Stimulated activated naive CD8-positive, alpha-beta T cell treated with anti-CD3 and anti-CD28 coated beads, Interleukin-15, Interleukin-2, amounts not matched to agents 100 ng/mL and 50 ng/mL, for 24 hours (primary cell): ENCODE results near the gene IQCN.
A peak's percentile ranks its signal among the peaks of the same experiment; 100 is the strongest.
"Not testable (repeated sequence)": the region's sequence is repeated elsewhere in the genome, so short reads cannot be mapped to it uniquely, and the experiment has no call there.

Experiments
- H3K27ac Mint-ChIP-seq: one replicate; pipeline ENCODE4 v1.8.0; 2021; ENCODE audit warnings: mild to moderate bottlenecking, mixed read lengths
- H3K27me3 Mint-ChIP-seq: one replicate; pipeline ENCODE4 v1.8.0; 2021; ENCODE audit warnings: mixed read lengths
- H3K36me3 Mint-ChIP-seq: one replicate; pipeline ENCODE4 v1.8.0; 2021; ENCODE audit warnings: low read depth, mixed read lengths
- H3K4me1 Mint-ChIP-seq: one replicate; pipeline ENCODE4 v1.8.0; 2021; ENCODE audit warnings: low read depth, mixed read lengths
- H3K4me3 Mint-ChIP-seq: one replicate; pipeline ENCODE4 v1.8.0; 2021; ENCODE audit warnings: mild to moderate bottlenecking, mixed read lengths
- H3K9me3 Mint-ChIP-seq: one replicate; pipeline ENCODE4 v1.8.0; 2021; ENCODE audit warnings: mixed read lengths

The IQCN gene

DNA sequence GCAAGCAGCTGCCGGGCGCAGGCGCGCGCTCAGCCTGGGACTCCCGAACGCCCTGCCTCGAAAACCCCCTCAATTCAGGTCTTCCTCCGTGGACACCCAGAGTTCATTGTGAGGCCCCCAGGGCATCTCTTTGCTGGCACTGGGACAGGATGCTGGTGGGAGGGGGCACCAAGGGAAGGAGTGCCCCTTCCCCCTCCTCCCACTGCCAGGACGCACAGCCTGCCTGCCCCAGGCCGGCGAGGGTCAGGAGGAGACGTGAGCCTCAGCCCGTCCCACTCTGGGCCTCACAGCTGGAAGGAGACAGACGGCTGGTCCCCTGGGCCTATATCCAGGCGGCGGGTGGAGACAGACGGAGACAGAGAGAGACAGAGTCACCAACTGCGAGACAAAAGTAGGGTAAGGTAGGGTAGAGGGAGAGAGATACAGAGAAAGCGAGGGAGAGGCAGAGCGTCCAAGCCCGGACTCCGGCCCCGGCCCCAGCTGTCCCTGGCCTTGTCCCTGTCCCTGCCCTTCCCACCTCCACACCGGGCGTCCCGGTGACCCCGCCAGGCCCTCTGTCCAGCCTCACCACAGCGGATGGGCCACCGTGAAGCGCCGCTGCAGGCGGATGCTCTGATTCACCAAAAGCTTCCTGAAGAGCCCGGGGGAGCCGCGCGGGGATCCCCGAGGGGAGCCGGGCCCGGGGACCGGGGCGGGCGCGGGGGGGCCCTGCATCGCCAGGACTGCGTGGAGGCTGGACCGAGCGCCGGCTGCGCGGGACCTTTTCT, 48.4 kb downstream of the IQCN start, which contains the start of gene PDE4C:
PDE4C (minus strand) TSS at position 737 of the 767 bp plus-strand sequence; CDS start at position 714, 23 bp downstream.
- H3K4me3 Mint-ChIP-seq: no peak within 1 kb of the TSS
- H3K4me1 Mint-ChIP-seq: peaks cover 26% of the 10 kb centered on the region
- H3K27ac Mint-ChIP-seq: no peak within 1 kb of the TSS
- H3K27me3 Mint-ChIP-seq: peaks cover 68% of the 10 kb centered on the region
- no peaks in the 10 kb centered on the region for H3K9me3 Mint-ChIP-seq
- no peaks in the 10 kb centered on the region for H3K36me3 Mint-ChIP-seq

DNA sequence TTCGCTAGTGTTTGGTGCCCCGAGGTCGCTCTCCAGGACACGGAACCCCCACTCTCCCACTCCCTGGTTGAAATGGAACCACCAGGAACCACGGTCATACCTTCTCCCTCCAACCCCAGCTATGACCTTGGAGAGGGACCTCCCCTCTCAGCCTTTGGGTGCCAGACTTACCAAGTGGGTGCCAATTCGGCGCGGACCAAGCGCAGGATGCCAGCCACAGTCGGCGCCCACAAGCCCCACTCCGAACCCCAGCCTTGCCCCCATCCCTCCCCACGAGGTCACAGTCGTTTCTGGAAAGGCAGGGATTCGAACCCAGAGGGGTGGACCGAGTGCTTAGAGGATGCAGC, 48.9 kb downstream of the IQCN start:
- Mint-ChIP-seq H3K36me3 (no peaks in the 10 kb centered on the region), H3K4me1 (peaks cover 24% of the 10 kb centered on the region), H3K27me3 (peaks cover 65% of the 10 kb centered on the region), H3K4me3 (no peak overlapping the region), H3K9me3 (no peaks in the 10 kb centered on the region), H3K27ac (no peak overlapping the region)

DNA sequence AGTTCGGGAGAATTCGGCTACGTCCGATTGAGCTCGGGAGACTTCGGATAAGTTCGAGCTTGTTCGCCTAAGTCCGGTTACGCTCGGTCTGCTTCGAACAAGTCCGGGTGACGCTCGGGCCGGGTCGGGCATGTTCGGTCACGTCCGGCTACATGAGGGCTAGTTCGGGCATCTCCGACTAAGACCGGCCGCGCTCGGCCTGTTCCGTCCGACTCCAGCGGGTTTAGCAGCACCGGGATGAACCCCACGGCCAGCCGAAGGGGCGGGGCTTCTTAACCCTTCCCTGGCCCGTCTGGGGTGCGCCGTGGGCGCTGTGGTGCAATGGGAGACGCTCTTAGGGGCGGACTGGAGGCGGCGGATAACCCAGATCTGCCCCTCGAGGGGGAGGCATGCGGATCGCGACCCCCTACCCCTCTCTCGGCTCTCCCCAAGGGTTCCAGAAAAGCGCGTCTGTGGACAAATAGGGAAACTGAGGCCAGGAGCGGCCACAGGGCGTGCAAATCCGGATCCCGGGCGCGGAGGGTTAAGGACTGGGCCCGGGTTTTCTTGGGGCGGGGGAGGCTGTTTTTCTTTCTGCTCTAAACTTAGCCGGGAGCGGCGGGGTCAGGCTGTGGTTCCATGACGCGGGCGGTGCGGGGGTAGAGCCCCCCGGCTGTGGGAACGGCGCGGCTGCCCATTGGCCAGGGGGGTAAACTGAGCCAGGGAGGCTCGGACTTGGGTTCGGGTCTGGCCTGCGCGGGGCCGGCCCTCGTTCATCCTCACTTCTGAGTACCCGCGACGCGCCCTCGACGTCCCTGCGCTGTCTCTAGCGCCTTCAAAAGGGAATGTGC, 49.5 kb downstream of the IQCN start:
- H3K27me3 Mint-ChIP-seq: peaks cover 63% of the 10 kb centered on the region
- peak overlapping the region; percentile 77 for H3K4me3 Mint-ChIP-seq
- peaks cover 26% of the 10 kb centered on the region for H3K4me1 Mint-ChIP-seq
- H3K36me3 Mint-ChIP-seq: no peaks in the 10 kb centered on the region
- H3K27ac Mint-ChIP-seq: peak overlapping the region; percentile 21
- no peaks in the 10 kb centered on the region for H3K9me3 Mint-ChIP-seq

DNA sequence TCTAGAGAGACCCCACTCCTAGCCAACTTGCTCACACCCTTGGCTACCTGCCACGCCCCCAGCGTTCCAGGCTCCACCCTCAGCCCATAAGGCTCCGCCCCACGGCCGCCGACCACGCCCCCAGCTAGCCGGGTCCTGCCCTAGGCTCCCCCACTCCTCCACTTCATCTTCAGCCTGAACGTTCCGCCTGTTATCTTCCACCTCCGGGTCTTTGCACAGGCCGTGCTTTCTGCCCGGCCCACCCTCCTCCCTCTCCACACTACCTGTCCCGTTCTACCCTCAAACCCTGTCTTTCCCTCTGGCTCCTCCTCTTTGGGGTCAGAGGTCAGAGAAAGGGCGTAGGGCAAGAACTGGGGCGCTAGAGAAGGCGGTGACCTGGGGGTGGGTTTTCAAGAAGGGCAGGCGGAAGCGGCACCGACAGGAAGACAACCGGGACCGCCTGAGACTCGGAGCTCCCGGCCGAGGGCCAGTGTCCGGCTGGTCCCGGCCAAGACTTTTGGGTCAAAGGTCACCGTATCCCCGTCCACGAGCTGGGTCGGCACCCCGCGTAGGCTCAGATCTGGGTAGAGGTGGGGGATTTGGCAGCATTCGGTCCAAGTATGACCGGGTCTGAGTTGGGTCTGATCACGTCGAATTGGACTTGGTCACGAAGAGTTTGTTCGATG, 50.3 kb downstream of the IQCN start:
- Mint-ChIP-seq H3K27ac (no peak overlapping the region), H3K27me3 (peaks cover 60% of the 10 kb centered on the region), H3K4me1 (peaks cover 27% of the 10 kb centered on the region), H3K4me3 (peak overlapping the region; percentile 77), H3K36me3 (no peaks in the 10 kb centered on the region), H3K9me3 (no peaks in the 10 kb centered on the region)

DNA sequence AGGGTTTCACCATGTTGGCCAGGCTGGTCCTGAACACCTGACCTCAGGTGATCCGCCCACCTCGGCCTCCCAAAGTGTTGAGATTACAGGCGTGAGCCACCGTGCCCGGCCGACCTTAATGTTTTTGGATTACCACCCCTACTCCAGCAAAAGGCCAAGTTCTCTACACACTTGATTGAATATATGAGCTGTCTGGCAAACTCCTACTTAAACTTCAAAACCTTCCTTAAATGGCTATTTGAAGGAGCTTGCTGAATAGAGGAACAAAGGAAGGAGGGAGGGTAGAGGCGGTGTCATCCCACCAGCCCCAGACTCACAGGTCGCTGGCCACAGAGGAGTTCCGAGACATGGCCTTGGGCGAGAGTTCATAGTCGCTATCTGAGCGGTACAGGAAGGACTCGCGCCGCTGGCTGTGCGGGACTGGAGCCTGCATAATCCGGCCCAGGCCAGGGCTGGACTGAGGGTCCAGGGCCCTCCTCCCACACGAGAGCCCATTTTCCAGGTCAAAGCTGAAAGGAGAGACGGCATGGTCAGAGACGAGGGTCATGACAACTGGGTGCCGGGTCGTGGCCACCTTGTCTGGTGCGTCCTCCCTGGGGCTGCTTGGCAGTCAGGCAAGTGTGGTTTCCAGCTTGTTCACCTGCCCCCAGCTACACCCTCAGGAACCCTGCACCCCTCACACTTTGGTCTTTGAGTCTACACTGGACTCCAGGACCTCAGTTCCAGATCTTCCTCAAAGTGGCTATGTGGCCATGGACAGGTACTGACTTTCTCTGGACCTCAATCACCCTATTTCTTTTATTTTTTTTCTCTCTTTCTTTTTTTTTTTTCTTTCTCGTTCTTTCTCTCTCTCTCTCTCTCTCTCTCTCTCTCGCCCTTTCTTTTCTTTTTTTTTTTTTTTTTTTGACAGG, 52.2 kb downstream of the IQCN start:
- no peak overlapping the region for H3K4me3 Mint-ChIP-seq
- H3K27ac Mint-ChIP-seq: no peak overlapping the region
- H3K4me1 Mint-ChIP-seq: peaks cover 27% of the 10 kb centered on the region
- no peaks in the 10 kb centered on the region for H3K36me3 Mint-ChIP-seq
- peaks cover 49% of the 10 kb centered on the region for H3K27me3 Mint-ChIP-seq
- H3K9me3 Mint-ChIP-seq: no peaks in the 10 kb centered on the region

DNA sequence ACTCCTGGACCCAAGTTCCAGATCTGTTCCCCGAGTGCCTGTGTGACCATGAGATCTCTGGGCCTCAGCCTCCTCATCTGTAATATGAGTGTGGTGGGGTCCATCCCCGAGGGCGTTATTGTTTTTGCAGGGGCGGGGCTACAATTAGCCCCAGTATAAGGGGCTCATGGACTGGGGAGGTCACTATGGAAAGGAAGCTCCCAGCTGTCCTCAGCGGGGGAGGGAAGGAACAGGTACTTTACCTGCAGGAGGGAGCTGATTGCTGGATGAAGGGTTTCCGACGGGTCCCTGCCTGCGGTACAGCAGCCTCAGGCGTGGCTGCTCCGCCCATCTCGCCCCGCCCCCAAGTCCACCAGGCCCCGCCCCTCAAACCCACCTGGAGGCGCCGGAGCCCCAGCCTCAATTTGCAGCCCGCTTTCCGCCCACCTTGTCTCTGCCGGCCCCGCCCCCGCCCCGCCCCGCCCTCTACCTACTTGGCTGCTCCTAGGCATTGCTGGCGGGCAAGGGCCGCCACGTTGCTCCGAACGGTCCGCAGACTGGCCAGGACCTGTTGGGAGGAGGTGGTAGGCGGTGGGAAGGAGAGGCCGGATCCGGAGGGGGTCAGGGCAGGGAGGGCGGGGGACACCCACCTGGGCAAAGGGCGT, 53.5 kb downstream of the IQCN start:
- Mint-ChIP-seq H3K36me3 (no peaks in the 10 kb centered on the region), H3K4me3 (no peak overlapping the region), H3K4me1 (peaks cover 22% of the 10 kb centered on the region), H3K27me3 (peaks cover 40% of the 10 kb centered on the region), H3K9me3 (no peaks in the 10 kb centered on the region), H3K27ac (no peak overlapping the region)

DNA sequence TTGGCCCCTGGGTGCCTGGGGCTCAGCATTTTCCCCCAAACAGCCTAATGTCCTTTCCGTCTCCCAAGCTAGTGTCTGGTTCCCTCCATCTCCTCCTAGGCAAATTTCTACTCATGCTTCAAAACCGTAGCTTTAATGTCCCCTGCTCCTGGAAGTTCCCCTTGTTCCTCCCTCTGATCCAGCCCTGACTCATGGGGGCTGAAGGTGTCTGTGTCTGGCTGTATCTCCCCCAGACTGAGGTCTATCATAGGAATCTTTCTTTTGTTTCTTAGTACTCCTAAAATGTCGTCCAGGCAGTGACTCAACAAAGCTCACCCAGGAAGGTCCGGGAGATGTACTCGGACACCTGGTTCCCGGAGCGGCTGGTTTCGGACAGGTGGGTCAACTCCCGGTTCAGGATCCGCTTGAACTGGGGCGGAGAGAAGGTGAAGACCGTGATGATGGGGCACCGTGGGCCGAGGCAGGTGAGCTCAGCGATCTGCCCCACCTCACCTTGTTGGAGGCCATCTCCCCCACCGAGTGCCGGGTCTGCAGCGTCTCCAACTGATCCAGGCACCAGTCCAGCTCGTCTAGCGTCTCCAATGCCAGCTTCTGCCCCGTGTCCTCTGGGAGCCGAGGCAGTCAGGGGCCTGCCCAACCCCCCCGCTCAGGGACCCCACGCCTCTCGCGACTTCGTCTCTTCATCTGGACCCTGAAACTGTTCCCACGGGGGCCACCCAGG, 54.2 kb downstream of the IQCN start:
- no peaks in the 10 kb centered on the region for H3K9me3 Mint-ChIP-seq
- H3K4me3 Mint-ChIP-seq: no peak overlapping the region
- H3K27me3 Mint-ChIP-seq: peaks cover 33% of the 10 kb centered on the region
- H3K4me1 Mint-ChIP-seq: peaks cover 20% of the 10 kb centered on the region
- no peaks in the 10 kb centered on the region for H3K36me3 Mint-ChIP-seq
- no peak overlapping the region for H3K27ac Mint-ChIP-seq

DNA sequence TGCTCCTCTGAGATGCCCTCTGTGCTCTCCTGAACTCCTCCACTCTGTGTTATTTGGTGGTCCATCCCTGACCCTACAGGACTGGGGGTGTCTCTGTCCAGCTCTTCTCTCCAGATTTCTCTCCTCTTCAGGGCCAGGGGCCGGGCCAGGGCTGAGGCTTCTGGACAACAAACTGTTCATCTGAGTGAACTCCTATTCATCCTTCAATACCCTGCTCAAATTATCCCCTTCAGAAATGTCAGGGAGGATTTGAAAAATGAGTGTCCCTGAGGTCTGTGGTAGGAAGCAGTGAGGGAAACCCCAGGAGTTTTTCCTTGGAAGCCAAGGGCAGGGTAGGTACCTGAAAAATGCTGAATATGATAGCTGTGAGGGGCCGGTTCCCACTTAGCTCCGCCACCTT, 55.7 kb downstream of the IQCN start:
- Mint-ChIP-seq H3K4me1 (peaks cover 10% of the 10 kb centered on the region), H3K36me3 (no peaks in the 10 kb centered on the region), H3K4me3 (no peak overlapping the region), H3K27ac (no peak overlapping the region), H3K9me3 (no peaks in the 10 kb centered on the region), H3K27me3 (peaks cover 20% of the 10 kb centered on the region)

DNA sequence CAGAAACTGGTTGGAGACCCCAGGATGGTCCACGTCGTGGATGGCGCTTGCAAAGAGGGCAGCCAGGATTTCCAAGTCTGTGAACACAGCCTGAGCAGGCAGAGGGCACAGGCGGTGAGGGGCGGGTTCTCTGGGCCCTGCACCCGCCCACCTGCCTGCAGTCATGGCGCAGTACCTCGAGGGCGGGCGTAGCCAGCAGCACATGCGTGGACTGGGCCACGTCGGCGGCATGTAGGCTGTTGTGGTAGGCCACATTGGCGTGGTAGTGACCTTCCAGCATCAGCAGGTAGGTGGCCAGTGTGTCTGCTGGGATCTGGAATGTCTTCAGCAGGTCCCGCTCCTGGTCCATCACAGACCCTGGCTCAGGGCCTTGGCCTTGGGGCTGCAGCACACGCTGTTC, 56.1 kb downstream of the IQCN start:
- Mint-ChIP-seq H3K9me3 (no peaks in the 10 kb centered on the region), H3K27ac (no peak overlapping the region), H3K4me1 (peaks cover 10% of the 10 kb centered on the region), H3K27me3 (peaks cover 17% of the 10 kb centered on the region), H3K36me3 (no peaks in the 10 kb centered on the region), H3K4me3 (no peak overlapping the region)

DNA sequence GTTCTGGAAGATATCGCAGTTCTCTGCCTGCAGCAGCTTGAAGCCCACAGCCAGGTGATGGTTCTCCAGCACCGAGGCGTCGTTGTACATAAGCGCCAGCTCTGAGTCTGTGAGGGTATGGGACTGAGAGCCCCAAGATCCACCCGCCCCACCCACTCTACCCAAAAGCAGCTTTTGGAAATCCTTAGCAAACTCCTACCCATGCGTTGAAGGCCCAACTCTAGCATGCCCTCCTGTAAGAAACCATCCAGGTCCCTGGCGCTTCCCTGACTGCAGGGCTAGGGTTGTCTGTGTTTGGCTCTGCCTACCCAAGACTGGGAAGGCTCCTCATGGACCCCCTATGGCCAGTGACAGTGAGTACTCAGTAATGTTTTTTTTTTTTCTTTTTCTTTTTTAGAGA, 57.5 kb downstream of the IQCN start:
- no peak overlapping the region for H3K27ac Mint-ChIP-seq
- H3K27me3 Mint-ChIP-seq: peaks cover 9% of the 10 kb centered on the region
- H3K36me3 Mint-ChIP-seq: no peaks in the 10 kb centered on the region
- H3K4me1 Mint-ChIP-seq: peaks cover 10% of the 10 kb centered on the region
- H3K9me3 Mint-ChIP-seq: no peaks in the 10 kb centered on the region
- no peak overlapping the region for H3K4me3 Mint-ChIP-seq

DNA sequence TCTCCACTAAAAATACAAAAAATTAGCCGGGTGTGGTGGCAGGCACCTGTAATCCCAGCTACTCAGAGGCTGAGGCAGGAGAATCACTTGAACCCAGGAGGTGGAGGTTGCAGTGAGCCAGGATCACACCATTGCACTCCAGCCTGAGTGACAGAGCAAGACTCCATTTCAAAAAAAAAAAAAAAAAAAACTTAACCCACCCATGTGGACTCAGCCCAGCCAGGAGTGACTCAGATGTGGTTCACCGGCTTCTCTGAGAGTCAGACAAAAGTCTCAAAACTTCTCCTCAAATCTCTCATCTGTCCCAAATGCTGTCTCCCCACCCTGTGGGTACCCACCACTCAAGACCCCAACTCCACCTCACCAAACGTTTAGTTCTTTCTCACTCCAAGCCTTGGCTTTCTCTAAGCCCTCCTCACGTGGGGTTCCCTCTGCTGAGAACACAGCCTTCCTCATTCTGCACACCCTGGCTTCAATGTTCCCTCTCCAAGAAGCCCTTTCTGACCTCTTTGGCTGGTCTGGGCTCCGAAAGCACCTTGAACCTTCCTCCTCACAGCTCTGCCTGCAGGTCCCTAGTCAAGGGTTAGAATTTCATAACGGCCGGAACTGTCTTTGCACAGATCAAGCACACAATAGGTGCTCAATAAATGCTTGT, 59.3 kb downstream of the IQCN start:
- H3K4me3 Mint-ChIP-seq: no peak overlapping the region
- H3K36me3 Mint-ChIP-seq: no peaks in the 10 kb centered on the region
- H3K27ac Mint-ChIP-seq: no peak overlapping the region
- peaks cover 3% of the 10 kb centered on the region for H3K27me3 Mint-ChIP-seq
- peaks cover 6% of the 10 kb centered on the region for H3K4me1 Mint-ChIP-seq
- no peaks in the 10 kb centered on the region for H3K9me3 Mint-ChIP-seq

DNA sequence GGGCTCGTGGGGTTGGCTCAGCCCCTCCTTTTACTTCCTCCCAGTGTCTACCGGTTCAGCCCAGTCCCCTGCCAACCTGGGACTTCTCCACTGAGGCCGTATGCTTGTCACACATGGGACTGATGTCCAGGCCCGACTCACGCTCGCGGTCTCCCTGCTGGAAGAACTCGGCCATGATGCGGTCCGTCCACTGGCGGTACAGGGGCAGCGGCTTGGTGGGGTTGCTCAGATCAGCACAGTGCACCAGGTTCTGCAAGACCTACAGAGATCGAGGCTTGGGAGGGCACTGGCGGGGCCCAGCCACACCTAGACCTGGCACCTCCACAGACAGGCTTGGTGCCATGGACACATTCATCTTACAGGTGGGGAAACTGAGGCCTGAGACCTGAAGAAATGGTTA, 62.6 kb downstream of the IQCN start:
- no peaks in the 10 kb centered on the region for H3K27me3 Mint-ChIP-seq
- H3K36me3 Mint-ChIP-seq: no peaks in the 10 kb centered on the region
- H3K4me3 Mint-ChIP-seq: no peak overlapping the region
- H3K27ac Mint-ChIP-seq: no peak overlapping the region
- H3K9me3 Mint-ChIP-seq: no peaks in the 10 kb centered on the region
- H3K4me1 Mint-ChIP-seq: peaks cover 4% of the 10 kb centered on the region

DNA sequence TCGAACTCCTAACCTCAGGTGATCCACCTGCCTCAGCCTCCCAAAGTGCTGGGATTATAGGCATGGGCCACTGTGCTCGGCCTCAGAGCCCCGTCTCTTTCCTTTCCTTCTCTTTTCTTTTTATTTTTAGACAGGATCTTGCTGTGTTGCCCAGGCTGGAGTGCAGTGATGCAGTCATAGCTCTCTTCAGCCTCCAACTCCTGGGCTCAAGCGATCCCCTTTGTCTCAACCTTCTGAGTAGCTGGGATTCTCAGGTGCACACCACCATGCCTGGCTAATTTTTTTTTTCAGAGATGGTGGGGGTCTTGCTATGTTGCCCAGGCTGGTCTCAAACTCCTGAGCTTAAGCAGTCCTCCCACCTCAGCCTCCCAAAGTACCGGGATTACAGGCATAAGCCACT, 64.3 kb downstream of the IQCN start:
- not testable (repeated sequence) for H3K9me3 Mint-ChIP-seq, H3K4me1 Mint-ChIP-seq, H3K27ac Mint-ChIP-seq, H3K4me3 Mint-ChIP-seq, H3K27me3 Mint-ChIP-seq, H3K36me3 Mint-ChIP-seq
